IMR-90 (cell line): ENCODE measurements around the gene HOXC10. TPM values are rescaled to one million over a fixed set of nuclear protein-coding genes. Genes with fewer than 3 reads are reported as not detected.

Experiments
- ATAC-seq: fragments of 200-7000 bp; cut with Tn5 transposase; 2 replicates; pipeline ENCODE4 v1.9.1; 2020; ENCODE audit warnings: low read depth, mild to moderate bottlenecking, moderate library complexity
- BruUV-seq: library from RNA; stranded (reverse); fragments of 400-500 nt; replicated peaks from 2 replicates; lab custom pipeline; 2021; lab: Mats Ljungman, UMichigan
- CTCF ChIA-PET: fragments of 300-600 bp; formaldehyde crosslinking; extraction: SDS; loops from one replicate; lab custom pipeline; 2021; ENCODE audit warnings: antibody characterized with exemption; lab: Yijun Ruan, JAX
- POLR2A ChIA-PET: fragments of 300-600 bp; sonication (Branson Sonifier 250); formaldehyde crosslinking; loops from one replicate; lab custom pipeline; 2022; ENCODE audit warnings: antibody characterized with exemption; ENCODE audit not compliant: unreplicated experiment; lab: Charles Lee
- DNase-seq: peaks from one replicate; pipeline ENCODE4 v3.0.0; 2013
- H2AFZ ChIP-seq: replicated peaks from 2 replicates; pipeline ENCODE3; 2013; ENCODE audit warnings: low read length, mild to moderate bottlenecking; ENCODE audit not compliant: poor library complexity
- H2AK5ac ChIP-seq: 2 replicates; pipeline ENCODE4 v1.6.1; 2013; ENCODE audit warnings: low read depth, low read length, inconsistent platforms
- H2AK9ac ChIP-seq: replicated peaks from 2 replicates; pipeline ENCODE3; 2013; ENCODE audit warnings: mild to moderate bottlenecking, low read depth, low read length, moderate library complexity; ENCODE audit not compliant: poor library complexity
- H2BK120ac ChIP-seq: 2 replicates; pipeline ENCODE4 v1.6.1; 2013; ENCODE audit warnings: low read depth, low read length, inconsistent platforms
- H2BK15ac ChIP-seq: 3 replicates; pipeline ENCODE4 v1.6.1; 2013; ENCODE audit warnings: low read depth, low read length, inconsistent platforms
- H2BK20ac ChIP-seq: 2 replicates; pipeline ENCODE4 v1.6.1; 2013; ENCODE audit warnings: low read depth, mild to moderate bottlenecking, inconsistent platforms, low read length, moderate library complexity
- H2BK5ac ChIP-seq: 2 replicates; pipeline ENCODE4 v1.6.1; 2013; ENCODE audit warnings: mild to moderate bottlenecking, low read depth, low read length, inconsistent platforms; ENCODE audit not compliant: poor library complexity, severe bottlenecking
- H3K14ac ChIP-seq: replicated peaks from 2 replicates; pipeline ENCODE4 v1.6.1; 2013; ENCODE audit warnings: low read depth, low read length, inconsistent platforms
- H3K18ac ChIP-seq: 2 replicates; pipeline ENCODE4 v1.6.1; 2013; ENCODE audit warnings: low read depth, low read length, control low read depth
- H3K23ac ChIP-seq: 2 replicates; pipeline ENCODE4 v1.6.1; 2013; ENCODE audit warnings: low read depth, low read length, inconsistent platforms
- H3K27ac ChIP-seq: 2 replicates; pipeline ENCODE4 v1.5.1; 2013; ENCODE audit warnings: mild to moderate bottlenecking, control low read depth, low read length; ENCODE audit not compliant: insufficient read depth
- H3K27me3 ChIP-seq: 2 replicates; pipeline ENCODE4 v1.6.1; 2013; ENCODE audit warnings: low read length; ENCODE audit not compliant: control insufficient read depth, insufficient read depth
- H3K36me3 ChIP-seq: 2 replicates; pipeline ENCODE4 v1.6.1; 2013; ENCODE audit warnings: low read length, mixed read lengths; ENCODE audit not compliant: control insufficient read depth, insufficient read depth
- H3K4ac ChIP-seq: 2 replicates; pipeline ENCODE4 v1.6.1; 2013; ENCODE audit warnings: low read depth, low read length, inconsistent platforms
- H3K4me1 ChIP-seq: 2 replicates; pipeline ENCODE4 v1.6.1; 2013; ENCODE audit warnings: low read length, mixed read lengths; ENCODE audit not compliant: control insufficient read depth, insufficient read depth
- H3K4me2 ChIP-seq: 2 replicates; pipeline ENCODE4 v1.6.1; 2013; ENCODE audit warnings: low read depth, mild to moderate bottlenecking, control low read depth, low read length, moderate library complexity
- H3K4me3 ChIP-seq: 2 replicates; pipeline ENCODE4 v1.5.1; 2013; ENCODE audit warnings: low read depth, mild to moderate bottlenecking, control low read depth, low read length, moderate library complexity; ENCODE audit not compliant: insufficient read depth
- H3K56ac ChIP-seq: 2 replicates; pipeline ENCODE4 v1.6.1; 2013; ENCODE audit warnings: low read length, inconsistent platforms; ENCODE audit not compliant: insufficient read depth; ENCODE audit errors: extremely low read depth
- H3K79me1 ChIP-seq, 2 experiments: 2 replicates each; pipeline ENCODE4 v1.6.1; 2013; ENCODE audit warnings: low read length in 2 of 2, inconsistent platforms in 1 of 2, low read depth in 1 of 2
- H3K9ac ChIP-seq: 2 replicates; pipeline ENCODE4 v1.6.1; 2013; ENCODE audit warnings: low read depth, low read length, control low read depth
- H3K9me1 ChIP-seq: 2 replicates; pipeline ENCODE4 v1.6.1; 2013; ENCODE audit warnings: low read length, inconsistent platforms; ENCODE audit not compliant: insufficient read depth
- H3K9me3 ChIP-seq: 2 replicates; pipeline ENCODE4 v1.6.1; 2013; ENCODE audit warnings: low read length; ENCODE audit not compliant: control insufficient read depth, insufficient read depth
- H4K20me1 ChIP-seq: 2 replicates; pipeline ENCODE4 v1.6.1; 2013; ENCODE audit warnings: low read length, inconsistent platforms; ENCODE audit not compliant: insufficient read depth
- H4K5ac ChIP-seq: 2 replicates; pipeline ENCODE4 v1.6.1; 2013; ENCODE audit warnings: mild to moderate bottlenecking, low read depth, low read length, control low read depth
- H4K8ac ChIP-seq, 2 experiments: 2 replicates each; pipeline ENCODE4 v1.6.1; 2013; ENCODE audit warnings: low read depth in 2 of 2, low read length in 2 of 2, control low read depth in 1 of 2, inconsistent platforms in 1 of 2
- H4K91ac ChIP-seq: 2 replicates; pipeline ENCODE4 v1.6.1; 2013; ENCODE audit warnings: low read depth, low read length, inconsistent platforms; ENCODE audit not compliant: insufficient read depth
- BHLHE40 ChIP-seq: fragments of 150-350 bp; IDR thresholded peaks from 2 replicates; pipeline ENCODE4 v1.6.1; 2016; ENCODE audit warnings: mild to moderate bottlenecking, low read depth, low read length
- CHD1 ChIP-seq: IDR thresholded peaks from 2 replicates; pipeline ENCODE4 v1.6.1; 2012; ENCODE audit warnings: low read depth, low read length, improper control_type of control experiment
- MAZ ChIP-seq: IDR thresholded peaks from 2 replicates; pipeline ENCODE4 v1.6.1; 2012; ENCODE audit warnings: low read depth, mild to moderate bottlenecking, low read length, improper control_type of control experiment, moderate library complexity, borderline replicate concordance
- MXI1 ChIP-seq: IDR thresholded peaks from 2 replicates; pipeline ENCODE4 v1.6.1; 2012; ENCODE audit warnings: low read depth, mild to moderate bottlenecking, low read length, moderate library complexity, borderline replicate concordance
- POLR2A ChIP-seq: IDR thresholded peaks from 2 replicates; pipeline ENCODE4 v1.6.1; 2012; ENCODE audit warnings: mild to moderate bottlenecking, low read depth, low read length
- RCOR1 ChIP-seq: IDR thresholded peaks from 2 replicates; pipeline ENCODE4 v1.6.1; 2012; ENCODE audit warnings: mild to moderate bottlenecking, low read length, improper control_type of control experiment; ENCODE audit not compliant: insufficient replicate concordance
- RFX5 ChIP-seq: IDR thresholded peaks from 2 replicates; pipeline ENCODE4 v1.8.0; 2012; ENCODE audit warnings: low read depth, mild to moderate bottlenecking, low read length, moderate library complexity
- SMC3 ChIP-seq: fragments of 150-350 bp; IDR thresholded peaks from 2 replicates; pipeline ENCODE4 v1.6.1; 2016; ENCODE audit warnings: low read depth, mild to moderate bottlenecking, antibody characterized with exemption, low read length, moderate library complexity
- WGBS, 2 experiments: methylation state at CpG; one replicate each; pipeline versions ENCODE4 v1.1.5 to v1.1.7; 2013; ENCODE audit warnings: missing lambda C conversion rate in 2 of 2; ENCODE audit not compliant: insufficient read length in 1 of 2; ENCODE audit errors: extremely low coverage in 2 of 2; 5-methylcytosine and 5-hydroxymethylcytosine counted together
- dilution Hi-C: fragments of 300-500 bp; cut with HindIII; formaldehyde crosslinking; loops from one replicate; pipeline ENCODE4 v1.14.3; 2018; ENCODE audit warnings: low sequenced_read_pairs; ENCODE audit not compliant: unreplicated experiment
- in situ Hi-C: fragments of 300-500 bp; cut with MboI; formaldehyde crosslinking; loops from 3 replicates; pipeline ENCODE4 v1.14.3; 2019; ENCODE audit warnings: low sequenced_read_pairs, inconsistent platforms, mixed read lengths
- intact Hi-C: fragments of 100-400 bp; cut with micrococcal nuclease; formaldehyde crosslinking; loops from 2 replicates; pipeline ENCODE4 v1.10.0; 2022
- polyA plus RNA-seq, 3 experiments: library from polyadenylated mRNA; depleted of rRNA; stranded (reverse); fragments of >200 nt; gene quantifications; 2 replicates each; pipeline ENCODE4 v1.2.3, GENCODE V29; 2012; ENCODE audit warnings: low replicate concordance in 1 of 3
- total RNA-seq: library from RNA; depleted of rRNA; stranded (reverse); fragments of >200 nt; gene quantifications from 2 replicates; pipeline ENCODE4 v1.2.3, GENCODE V29; 2012

HOXC10 gene
- total and polyA plus RNA-seq, 2 of the 4 experiments (the other 2 are of a cell fraction), result 0.15 TPM; not detected in 1

DNA sequence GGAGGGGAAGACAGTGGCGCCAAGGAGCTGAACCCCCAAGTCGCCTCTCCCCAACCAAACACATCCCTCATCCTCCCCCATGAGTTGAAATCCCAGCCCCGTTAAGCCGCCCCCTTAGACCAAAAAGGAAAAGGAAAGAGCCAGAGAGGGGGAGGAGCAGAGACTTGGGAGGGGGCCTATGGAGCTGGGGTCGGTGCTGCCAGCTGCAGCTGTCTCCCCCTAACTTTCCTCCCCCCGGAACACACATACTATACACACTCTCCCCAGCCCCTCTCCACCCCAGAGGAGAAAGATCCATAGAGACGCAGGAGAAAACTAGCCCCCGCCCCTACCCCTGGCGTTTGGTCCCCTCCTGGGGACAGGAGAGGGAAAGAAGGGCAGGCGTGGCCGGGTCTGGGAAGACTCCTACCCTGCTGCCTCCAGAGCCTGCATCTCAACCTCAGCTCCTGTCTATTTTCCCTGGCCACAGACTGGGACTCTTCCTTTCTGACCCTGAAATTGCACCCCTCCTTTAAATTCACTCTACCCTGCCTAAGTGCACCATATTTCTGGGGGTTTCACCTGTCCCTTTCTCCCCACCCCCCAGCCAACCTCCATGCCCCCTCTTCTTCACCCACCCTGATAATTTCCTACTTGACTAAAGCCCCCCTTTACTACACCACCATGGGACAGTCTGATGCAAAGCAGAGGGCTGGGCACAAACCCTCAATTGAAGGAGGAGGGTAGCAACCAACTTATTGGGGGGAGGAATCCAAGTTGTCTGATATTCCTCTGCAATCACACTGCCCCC lies 13.4 kb downstream of the HOXC10 start (continued):
- TF ChIP-seq MAZ (no peak), CHD1 (no peak), MXI1 (no peak), SMC3 (no peak), RFX5 (no peak), RCOR1 (no peak)

DNA sequence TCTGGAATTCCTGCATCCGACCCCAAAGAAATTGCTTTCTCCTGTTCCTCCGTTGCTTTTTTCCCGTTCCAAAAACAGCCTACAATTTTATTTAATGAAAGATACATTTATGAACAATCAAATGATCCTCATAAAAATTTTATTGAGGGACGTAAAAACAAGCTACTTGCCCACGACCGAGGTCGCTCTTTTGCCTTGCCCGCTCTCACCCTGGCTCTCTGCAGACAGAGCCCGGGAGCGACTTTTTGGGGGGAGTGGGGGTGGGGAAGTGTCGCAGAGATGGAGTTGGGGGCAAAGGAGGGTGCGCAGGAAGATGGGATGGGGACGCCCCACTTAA lies 13.9 kb downstream of the HOXC10 start:
- DNase-seq, result no peak
- Histone ChIP-seq H2BK20ac (no peak overlapping the region), H3K27ac (no peak overlapping the region), H3K4me1 (peaks cover 2% of the 10 kb centered on the region; the same call in 1 of the 2 replicates), H3K9me1 (no peaks in the 10 kb centered on the region), H3K36me3 (no peaks in the 10 kb centered on the region), H3K4me2 (no peak overlapping the region), H2BK15ac (no peak overlapping the region), H2AK9ac (no peak overlapping the region), H2BK120ac (no peak overlapping the region), H3K18ac (no peak overlapping the region), H3K23ac (no peak overlapping the region), H3K9me3 (peaks cover 12% of the 10 kb centered on the region), H4K20me1 (no peaks in the 10 kb centered on the region), H4K5ac (no peak overlapping the region), H3K14ac (no peak overlapping the region), H3K4me3 (no peak overlapping the region), H2BK5ac (no peak overlapping the region), H3K79me1 (no peaks in the 10 kb centered on the region), H3K9ac (no peak overlapping the region), H2AFZ (no peak overlapping the region), H3K4ac (no peak overlapping the region), H4K91ac (no peak overlapping the region), H3K56ac (no peak overlapping the region), H3K27me3 (peaks cover 98% of the 10 kb centered on the region), H4K8ac (no peak overlapping the region), H2AK5ac (no peak overlapping the region)
- dilution Hi-C loops (no loop called here), in situ Hi-C loops (loop anchor here (10.0 kb wide), 2 partner anchors 234 to 376 kb away; no protein-coding TSS in a partner anchor), intact Hi-C loops (no loop called here)
- ChIA-PET POLR2A (no interaction called here), CTCF (interaction anchor here (1.1 to 1.9 kb wide), 3 partner anchors 14 to 202 kb away, joined by 3 to 9 read pairs (median 4); partner anchors contain the start of gene HOXC10)
- BruUV-seq, result no TSS peak
- no peak for TF ChIP-seq BHLHE40
- TF ChIP-seq POLR2A, result no peak
- 10% methylated on average over 2 of the region's 13 CpGs; no CpG with 5 or more reads in 1 of the 2 experiments for WGBS, 2 experiments
- ATAC-seq, result no peak
